IPS-NIHi7 (cell line): ENCODE results near the gene LAMTOR4.

ENCODE experiments used
- DNase-seq: peaks from one replicate; pipeline ENCODE4 v3.0.0; 2012; ENCODE audit warnings: mixed read lengths; ENCODE audit errors: extremely low spot score

LAMTOR4 gene

GRCh38 chr7:100148559-100149328 is at the start of gene LAMTOR4:
LAMTOR4 (plus strand) TSS chr7:100148918; CDS start chr7:100148973, 55 bp downstream.
- peak; percentile 100 for DNase-seq

GRCh38 chr7:100099452-100099851 is 49.3 kb upstream of the LAMTOR4 start:
- DNase-seq: no peak

- DNase-seq: peak; percentile 89
Measured at GRCh38 chr7:100100420-100101015, 48.2 kb upstream of the LAMTOR4 start.

GRCh38 chr7:100101016-100101862 is 47.5 kb upstream of the LAMTOR4 start, which contains the start of the genes AP4M1 and MCM7:
AP4M1 (plus strand) TSS chr7:100101643; CDS start chr7:100101715, 72 bp downstream.
MCM7 (minus strand) TSS chr7:100101397; CDS start chr7:100101294, 103 bp downstream.
- DNase-seq: peak; percentile 97

- DNase-seq: no peak
Measured at GRCh38 chr7:100102950-100103840, 45.5 kb upstream of the LAMTOR4 start.

- no peak for DNase-seq
Measured at GRCh38 chr7:100105534-100105933, 43.2 kb upstream of the LAMTOR4 start.

GRCh38 chr7:100106633-100107032 is 42.1 kb upstream of the LAMTOR4 start:
- no peak for DNase-seq

- DNase-seq: no peak
Measured at GRCh38 chr7:100107125-100107737, 41.5 kb upstream of the LAMTOR4 start.

GRCh38 chr7:100107890-100108289 is 40.8 kb upstream of the LAMTOR4 start:
- DNase-seq: no peak

GRCh38 chr7:100109521-100110163 is 39.1 kb upstream of the LAMTOR4 start:
- no peak for DNase-seq

- DNase-seq: no peak
Measured at GRCh38 chr7:100111156-100111555, 37.6 kb upstream of the LAMTOR4 start.

GRCh38 chr7:100111914-100112313 is 36.8 kb upstream of the LAMTOR4 start:
- DNase-seq: no peak

GRCh38 chr7:100115026-100115425 is 33.7 kb upstream of the LAMTOR4 start:
- DNase-seq: no peak

- no peak for DNase-seq
Measured at GRCh38 chr7:100118388-100119071, 30.2 kb upstream of the LAMTOR4 start.

GRCh38 chr7:100119072-100119969 is 29.4 kb upstream of the LAMTOR4 start, which contains the start of the genes CNPY4 and TAF6:
CNPY4 (plus strand) TSS chr7:100119634; CDS start chr7:100119745, 111 bp downstream.
TAF6 (minus strand) TSS chr7:100119358; CDS start chr7:100114209, 5,149 bp downstream.
- DNase-seq: peak; percentile 99

- DNase-seq: peak; percentile 71
Measured at GRCh38 chr7:100119970-100120732, 28.6 kb upstream of the LAMTOR4 start.

- no peak for DNase-seq
Measured at GRCh38 chr7:100120733-100121036, 28.0 kb upstream of the LAMTOR4 start.

- DNase-seq: no peak
Measured at GRCh38 chr7:100122067-100122466, 26.7 kb upstream of the LAMTOR4 start.
